Nephron (organoid): Measurements from ENCODE around the gene KRT75.

ENCODE experiments used
- H3K27ac Mint-ChIP-seq, 3 experiments: 2 replicates each; pipeline ENCODE4 v1.8.0; 2020; ENCODE audit warnings: mixed read lengths in 3 of 3, mild to moderate bottlenecking in 2 of 3, moderate library complexity in 1 of 3
- H3K27me3 Mint-ChIP-seq: 2 replicates; pipeline ENCODE4 v1.8.0; 2021; ENCODE audit warnings: low read depth, mild to moderate bottlenecking, moderate library complexity, mixed read lengths
- H3K36me3 Mint-ChIP-seq: 2 replicates; pipeline ENCODE4 v1.8.0; 2020; ENCODE audit warnings: low read depth, mixed read lengths
- H3K4me1 Mint-ChIP-seq: 2 replicates; pipeline ENCODE4 v1.8.0; 2020; ENCODE audit warnings: mixed read lengths
- H3K4me3 Mint-ChIP-seq, 3 experiments: 2 replicates each; pipeline ENCODE4 v1.8.0; 2020; ENCODE audit warnings: mild to moderate bottlenecking in 3 of 3, mixed read lengths in 3 of 3, moderate library complexity in 2 of 3
- H3K9me3 Mint-ChIP-seq: 2 replicates; pipeline ENCODE4 v1.8.0; 2020; ENCODE audit warnings: mixed read lengths
- TF ChIP-seq, protein P1 (sequence below), 3 experiments: fragments of 200-600 bp; sonication (generic); IDR thresholded peaks; one replicate each; pipeline ENCODE4 v1.5.0; 2021; ENCODE audit warnings: antibody characterized with exemption in 3 of 3; ENCODE audit not compliant: unreplicated experiment in 3 of 3

KRT75 gene

GRCh38 chr12:52378091-52378490, 56.1 kb downstream of the KRT75 start:
- Mint-ChIP-seq H3K27ac (no peak overlapping the region), H3K9me3 (peaks cover 5% of the 10 kb centered on the region), H3K4me1 (no peaks in the 10 kb centered on the region), H3K4me3 (no peak overlapping the region), H3K27me3 (peaks cover 18% of the 10 kb centered on the region), H3K36me3 (no peaks in the 10 kb centered on the region)
- TF ChIP-seq, protein P1, sequence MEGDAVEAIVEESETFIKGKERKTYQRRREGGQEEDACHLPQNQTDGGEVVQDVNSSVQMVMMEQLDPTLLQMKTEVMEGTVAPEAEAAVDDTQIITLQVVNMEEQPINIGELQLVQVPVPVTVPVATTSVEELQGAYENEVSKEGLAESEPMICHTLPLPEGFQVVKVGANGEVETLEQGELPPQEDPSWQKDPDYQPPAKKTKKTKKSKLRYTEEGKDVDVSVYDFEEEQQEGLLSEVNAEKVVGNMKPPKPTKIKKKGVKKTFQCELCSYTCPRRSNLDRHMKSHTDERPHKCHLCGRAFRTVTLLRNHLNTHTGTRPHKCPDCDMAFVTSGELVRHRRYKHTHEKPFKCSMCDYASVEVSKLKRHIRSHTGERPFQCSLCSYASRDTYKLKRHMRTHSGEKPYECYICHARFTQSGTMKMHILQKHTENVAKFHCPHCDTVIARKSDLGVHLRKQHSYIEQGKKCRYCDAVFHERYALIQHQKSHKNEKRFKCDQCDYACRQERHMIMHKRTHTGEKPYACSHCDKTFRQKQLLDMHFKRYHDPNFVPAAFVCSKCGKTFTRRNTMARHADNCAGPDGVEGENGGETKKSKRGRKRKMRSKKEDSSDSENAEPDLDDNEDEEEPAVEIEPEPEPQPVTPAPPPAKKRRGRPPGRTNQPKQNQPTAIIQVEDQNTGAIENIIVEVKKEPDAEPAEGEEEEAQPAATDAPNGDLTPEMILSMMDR (IDR thresholded peaks at IDR 0.05; ENCODE audit: unreplicated experiment in 3 of 3): no peak

GRCh38 chr12:52377266-52377665, 56.9 kb downstream of the KRT75 start:
- Mint-ChIP-seq H3K4me1 (peaks cover 5% of the 10 kb centered on the region), H3K36me3 (no peaks in the 10 kb centered on the region), H3K4me3 (no peak overlapping the region), H3K9me3 (peaks cover 9% of the 10 kb centered on the region), H3K27ac (no peak overlapping the region), H3K27me3 (peaks cover 18% of the 10 kb centered on the region)
- TF ChIP-seq, protein P1 (IDR thresholded peaks at IDR 0.05; ENCODE audit: unreplicated experiment in 3 of 3): no peak
